ENCODE measurements around the gene NCL.
"Not testable (repeated sequence)": the region's sequence is repeated elsewhere in the genome, so short reads cannot be mapped to it uniquely, and the experiment has no call there.

Gene NCL

GRCh38 chr2:231450548-231450989 is 13.7 kb downstream of the NCL start:
- DNase-seq (ENCODE audit: low read depth, low spot score), result no peak
- no peak overlapping the region for H3K4me3 ChIP-seq (ENCODE audit: low read length)

GRCh38 chr2:231449503-231450054 is 14.7 kb downstream of the NCL start:
- no peak overlapping the region for H3K4me3 ChIP-seq (ENCODE audit: low read length)
- DNase-seq (ENCODE audit: low read depth, low spot score), result no peak

DNA sequence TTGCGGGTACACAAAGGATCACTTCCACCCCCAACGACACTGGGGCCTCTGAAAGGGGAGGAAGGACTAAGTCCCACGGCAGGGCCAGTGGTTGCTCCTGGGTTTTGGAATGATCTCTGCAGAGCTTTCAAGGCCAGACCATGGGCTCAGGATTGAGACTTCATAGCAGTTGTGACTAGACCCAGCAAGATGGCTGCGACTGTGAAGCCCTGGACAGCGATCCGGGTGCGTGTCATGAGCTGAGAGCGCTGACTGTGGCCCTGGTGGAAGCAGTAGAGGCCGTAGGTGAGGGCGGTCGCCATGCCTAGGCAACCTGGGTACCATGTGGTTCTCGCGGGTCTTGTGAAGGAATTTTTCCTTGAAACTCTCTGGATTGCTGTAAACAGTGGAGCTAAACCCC is 27.3 kb downstream of the NCL start:
- DNase-seq (ENCODE audit: low read depth, low spot score), result no peak
- H3K4me3 ChIP-seq (ENCODE audit: low read length), result no peak overlapping the region

DNA sequence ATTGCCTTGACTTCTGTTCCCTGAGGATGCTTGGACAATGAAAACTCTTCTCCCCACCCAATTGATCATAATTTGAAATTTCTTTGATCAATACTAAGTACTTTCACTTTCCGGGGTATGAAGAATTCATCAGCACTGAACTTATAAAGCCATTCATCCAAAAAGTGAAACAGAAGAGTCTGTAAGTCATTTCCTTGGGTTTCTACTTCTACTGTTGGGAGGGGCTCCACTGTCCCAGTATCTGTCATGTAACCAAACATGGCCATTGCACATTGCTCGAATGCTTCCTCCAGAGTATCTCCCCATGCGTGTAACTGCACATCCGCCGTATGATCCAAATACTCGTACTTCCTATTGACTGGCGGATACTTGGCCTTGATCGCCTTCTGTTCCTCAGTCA is 30.3 kb downstream of the NCL start:
- no peak for DNase-seq (ENCODE audit: low read depth, low spot score)
- H3K4me3 ChIP-seq (ENCODE audit: low read length), result no peak overlapping the region

- DNase-seq (ENCODE audit: low read depth, low spot score), result no peak
Measured at GRCh38 chr2:231431606-231432005, 32.7 kb downstream of the NCL start.

DNA sequence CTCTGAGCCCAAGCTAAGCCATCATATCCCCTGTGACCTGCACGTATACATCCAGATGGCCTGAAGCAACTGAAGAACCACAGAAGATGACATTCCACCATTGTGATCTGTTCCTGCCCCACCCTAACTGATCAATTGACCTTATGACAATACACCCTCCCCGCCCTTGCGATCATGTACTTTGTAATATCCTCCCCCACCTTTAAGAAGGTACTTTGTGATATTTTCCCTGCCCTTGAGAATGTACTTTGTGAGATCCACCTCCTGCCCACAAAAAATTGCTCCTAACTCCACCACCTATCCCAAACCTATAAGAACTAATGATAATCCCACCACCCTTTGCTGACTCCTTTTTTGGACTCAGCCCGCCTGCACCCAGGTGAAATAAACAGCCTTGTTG is 33.8 kb downstream of the NCL start:
- H3K4me3 ChIP-seq (ENCODE audit: low read length); DNase-seq (ENCODE audit: low read depth, low spot score): not testable (repeated sequence)

More at GRCh38 chr2:231431606-231432005, 32.7 kb downstream of the NCL start:
- no peak overlapping the region for H3K4me3 ChIP-seq (ENCODE audit: low read length)

DNA sequence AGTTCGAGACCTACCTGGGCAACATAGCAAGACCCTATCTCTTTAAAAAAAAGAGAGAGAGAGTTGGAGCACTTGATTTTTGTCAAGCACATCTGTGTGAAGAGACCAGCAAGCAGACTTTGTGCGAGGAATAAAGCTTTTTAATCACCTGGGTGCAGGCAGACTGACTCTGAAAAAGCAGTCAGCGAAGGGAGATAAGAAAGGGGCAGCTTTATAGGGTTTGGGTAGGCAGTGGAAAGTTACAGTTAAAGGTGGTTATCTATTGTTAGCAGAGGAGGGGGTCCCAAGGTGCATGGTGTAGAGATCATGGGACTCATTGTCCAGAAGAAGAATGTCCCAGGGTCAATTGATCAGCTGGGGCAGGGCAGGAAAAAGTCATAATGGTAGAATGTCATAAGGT is 34.4 kb downstream of the NCL start:
- no peak for DNase-seq (ENCODE audit: low read depth, low spot score)
- no peak overlapping the region for H3K4me3 ChIP-seq (ENCODE audit: low read length)

DNA sequence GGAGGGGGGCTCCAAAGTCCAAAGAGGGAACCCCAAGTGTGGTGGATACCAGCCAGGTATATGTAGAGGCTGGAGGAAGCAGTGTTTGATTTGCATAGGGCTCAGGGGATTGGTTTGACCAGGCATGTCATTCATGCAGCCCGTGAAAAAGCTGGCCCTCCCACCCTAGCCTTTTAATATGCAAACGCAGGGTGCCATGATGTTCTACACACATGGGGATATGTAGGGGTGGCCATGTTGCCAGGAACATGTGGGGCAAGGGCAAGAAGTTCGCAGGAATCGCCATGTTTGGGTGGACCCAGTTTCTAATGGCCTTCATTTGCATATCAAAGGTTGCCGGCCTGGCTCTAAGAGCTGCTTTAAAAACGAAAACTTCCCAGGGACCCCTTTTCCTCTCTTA is 35.1 kb downstream of the NCL start:
- H3K4me3 ChIP-seq (ENCODE audit: low read length), result no peak overlapping the region
- DNase-seq (ENCODE audit: low read depth, low spot score), result no peak

GRCh38 chr2:231427116-231427515 is 37.2 kb downstream of the NCL start:
- no peak overlapping the region for H3K4me3 ChIP-seq (ENCODE audit: low read length)
- no peak for DNase-seq (ENCODE audit: low read depth, low spot score)

GRCh38 chr2:231425811-231426703 is 38.2 kb downstream of the NCL start:
- peak; percentile 86 for DNase-seq (ENCODE audit: low read depth, low spot score)

DNA sequence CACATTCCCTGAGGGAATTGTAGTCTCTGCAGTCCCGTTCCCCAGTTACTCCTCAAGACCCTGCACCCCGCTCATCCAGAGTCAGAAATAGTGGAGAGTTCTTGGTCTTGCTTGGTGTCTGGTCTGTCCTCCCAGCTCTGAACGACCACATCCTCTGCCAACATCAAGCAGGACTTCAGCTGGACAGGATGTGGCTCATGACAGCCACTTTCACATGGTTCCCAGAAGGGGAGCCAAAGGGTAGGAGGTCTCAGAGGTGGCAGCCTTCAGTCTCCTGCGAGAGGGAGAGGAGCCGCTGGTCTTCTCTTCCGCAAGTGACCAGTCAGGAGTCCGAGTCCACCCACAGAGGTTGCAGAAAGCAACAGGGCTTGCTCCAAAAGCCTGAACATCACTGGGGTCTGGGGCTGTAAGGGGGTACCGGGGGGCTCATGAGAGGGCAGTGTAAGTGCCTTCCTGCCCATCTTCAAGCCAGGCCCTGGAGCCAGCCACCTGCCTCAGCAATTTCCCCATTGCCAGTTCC is 38.9 kb downstream of the NCL start:
- DNase-seq (ENCODE audit: low read depth, low spot score), result no peak
- H3K4me3 ChIP-seq (ENCODE audit: low read length), result no peak overlapping the region

More at GRCh38 chr2:231425811-231426703, 38.2 kb downstream of the NCL start:
- peak overlapping the region; percentile 13; the same call in 1 of the 2 replicates for H3K4me3 ChIP-seq (ENCODE audit: low read length)

GRCh38 chr2:231423176-231423575 is 41.1 kb downstream of the NCL start:
- H3K4me3 ChIP-seq (ENCODE audit: low read length), result no peak overlapping the region
- DNase-seq (ENCODE audit: low read depth, low spot score), result no peak

- no peak for DNase-seq (ENCODE audit: low read depth, low spot score)
- H3K4me3 ChIP-seq (ENCODE audit: low read length), result no peak overlapping the region
Measured at GRCh38 chr2:231422056-231422455, 42.2 kb downstream of the NCL start.

DNA sequence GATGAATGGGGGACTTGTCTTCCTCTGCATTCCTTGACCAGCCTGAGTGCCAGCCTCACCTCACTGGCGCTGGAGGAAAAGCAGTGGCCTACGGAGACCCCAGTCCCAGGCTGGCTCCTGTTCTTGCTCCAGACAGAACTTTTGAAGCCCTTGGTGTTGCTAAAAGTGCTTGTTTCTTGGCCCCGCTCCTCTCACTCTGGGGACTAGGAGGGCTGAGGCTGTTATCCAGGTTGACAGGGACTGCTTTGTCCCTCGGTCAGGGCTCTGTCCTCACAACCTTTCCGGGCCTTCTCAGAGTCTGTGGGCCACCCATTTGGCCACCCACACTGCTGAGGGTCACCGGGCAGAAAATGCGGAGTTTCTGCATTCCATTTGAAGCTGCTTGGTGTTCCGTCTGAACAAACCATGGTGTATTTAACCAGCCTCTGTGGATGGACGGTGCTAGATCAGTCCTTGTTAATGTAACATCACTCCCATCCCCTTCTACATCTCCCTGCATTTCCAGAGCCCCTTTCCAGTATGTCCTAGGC is 43.2 kb downstream of the NCL start:
- no peak overlapping the region for H3K4me3 ChIP-seq (ENCODE audit: low read length)
- no peak for DNase-seq (ENCODE audit: low read depth, low spot score)

- no peak overlapping the region for H3K4me3 ChIP-seq (ENCODE audit: low read length)
- no peak for DNase-seq (ENCODE audit: low read depth, low spot score)
Measured at GRCh38 chr2:231418820-231419640, 45.3 kb downstream of the NCL start.

GRCh38 chr2:231415029-231415428 is 49.3 kb downstream of the NCL start:
- DNase-seq (ENCODE audit: low read depth, low spot score), result no peak
- H3K4me3 ChIP-seq (ENCODE audit: low read length), result no peak overlapping the region

- DNase-seq (ENCODE audit: low read depth, low spot score), result no peak
- H3K4me3 ChIP-seq (ENCODE audit: low read length), result no peak overlapping the region
Measured at GRCh38 chr2:231413921-231414476, 50.3 kb downstream of the NCL start.

DNA sequence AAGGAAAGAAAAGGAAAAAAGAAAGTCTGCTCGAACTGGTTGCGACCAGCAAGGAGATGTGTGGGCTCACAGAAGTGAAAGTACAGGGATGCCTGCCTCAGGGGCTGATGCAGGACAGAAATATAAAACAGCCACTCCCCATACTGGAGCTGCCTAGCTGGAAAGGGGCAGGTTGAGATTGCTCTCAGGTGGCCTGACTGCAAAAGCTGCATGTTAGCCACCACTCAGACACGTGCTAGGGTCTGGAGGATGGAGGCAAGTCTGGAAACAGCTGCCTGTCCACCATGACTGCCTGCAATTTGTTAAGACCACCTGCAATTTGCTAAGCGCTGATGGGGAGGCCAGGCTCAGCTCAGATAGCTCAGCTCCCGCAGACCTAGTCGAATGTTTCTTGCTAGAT is 50.8 kb downstream of the NCL start:
- no peak overlapping the region for H3K4me3 ChIP-seq (ENCODE audit: low read length)
- no peak for DNase-seq (ENCODE audit: low read depth, low spot score)

DNA sequence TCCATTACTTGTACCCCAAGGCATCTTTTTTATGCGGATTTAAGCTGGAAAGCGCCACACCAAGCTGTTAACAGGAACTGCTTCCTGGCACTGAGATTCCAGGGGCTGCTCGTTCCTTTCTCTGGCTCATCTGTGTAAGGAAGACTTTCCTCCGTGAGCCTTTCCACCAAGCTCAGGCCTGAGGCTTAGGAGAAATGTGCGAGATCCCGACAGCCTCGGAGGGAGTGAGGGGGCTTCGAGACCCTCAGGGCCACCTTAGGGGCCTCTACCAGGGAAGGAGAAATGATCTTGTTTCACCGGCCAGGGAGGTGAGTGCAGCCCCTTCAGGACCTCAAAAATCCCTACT is 51.7 kb downstream of the NCL start:
- no peak for DNase-seq (ENCODE audit: low read depth, low spot score)
- H3K4me3 ChIP-seq (ENCODE audit: low read length), result no peak overlapping the region
